AML-193 (cell line): Measurements from ENCODE around the gene MAD1L1.
"Not testable (repeated sequence)": the region's sequence is repeated elsewhere in the genome, so short reads cannot be mapped to it uniquely, and the experiment has no call there.

Source experiments
- DNase-seq, 2 experiments: peaks; one replicate each; lab custom pipeline; 2025; lab: John Stamatoyannopoulos, UW

Gene MAD1L1

GRCh38 chr7:1851721-1852516 lies 380.8 kb downstream of the MAD1L1 start:
- DNase-seq = no peak

GRCh38 chr7:1850976-1851571 lies 381.7 kb downstream of the MAD1L1 start:
- DNase-seq = no peak

- no peak for DNase-seq
Observed at GRCh38 chr7:1850111-1850975, 382.4 kb downstream of the MAD1L1 start.

GRCh38 chr7:1849351-1850041 lies 383.2 kb downstream of the MAD1L1 start:
- no peak for DNase-seq

GRCh38 chr7:1848911-1849311 lies 383.8 kb downstream of the MAD1L1 start:
- DNase-seq = no peak

GRCh38 chr7:1848013-1848640 lies 384.6 kb downstream of the MAD1L1 start:
- no peak for DNase-seq

GRCh38 chr7:1847260-1848001 lies 385.3 kb downstream of the MAD1L1 start:
- DNase-seq = no peak

GRCh38 chr7:1846331-1847065 lies 386.2 kb downstream of the MAD1L1 start:
- no peak for DNase-seq

GRCh38 chr7:1845536-1846311 lies 387.0 kb downstream of the MAD1L1 start:
- DNase-seq = no peak

- no peak for DNase-seq
Observed at GRCh38 chr7:1844951-1845390, 387.8 kb downstream of the MAD1L1 start.

- no peak for DNase-seq
Observed at GRCh38 chr7:1844336-1844950, 388.3 kb downstream of the MAD1L1 start.

- no peak for DNase-seq
Observed at GRCh38 chr7:1843921-1844335, 388.8 kb downstream of the MAD1L1 start.

GRCh38 chr7:1843271-1843861 lies 389.4 kb downstream of the MAD1L1 start:
- no peak for DNase-seq

- no peak for DNase-seq
Observed at GRCh38 chr7:1842321-1843221, 390.2 kb downstream of the MAD1L1 start.

- DNase-seq = not testable (repeated sequence)
Observed at GRCh38 chr7:1841286-1842021, 391.3 kb downstream of the MAD1L1 start.

GRCh38 chr7:1840744-1841143 lies 392.0 kb downstream of the MAD1L1 start:
- not testable (repeated sequence) for DNase-seq

- no peak for DNase-seq
Observed at GRCh38 chr7:1839701-1840100, 393.0 kb downstream of the MAD1L1 start.
